Panc1 (cell line): ENCODE measurements around the gene FAM81B.

Experiments used
- POLR2AphosphoS5 ChIP-seq: IDR thresholded peaks from 2 replicates; pipeline ENCODE4 v1.6.1; 2012; ENCODE audit warnings: mild to moderate bottlenecking, low read depth, low read length, moderate library complexity
- TCF7L2 ChIP-seq: IDR thresholded peaks from 2 replicates; pipeline ENCODE4 v1.6.1; 2011; ENCODE audit warnings: mild to moderate bottlenecking, low read depth, low read length, inconsistent platforms
- TF ChIP-seq, protein P1 (sequence below): fragments of 450-650 bp; IDR thresholded peaks from 2 replicates; pipeline ENCODE4 v1.5.1; 2017; ENCODE audit warnings: mild to moderate bottlenecking
- TF ChIP-seq, protein P2 (sequence below), 2 experiments: IDR thresholded peaks; 2 replicates each; pipeline ENCODE4 v1.6.1; 2011 to 2012; ENCODE audit warnings: low read depth in 2 of 2, control low read depth in 1 of 2, low read length in 1 of 2, mild to moderate bottlenecking in 1 of 2, moderate library complexity in 1 of 2; ENCODE audit not compliant: insufficient read depth in 1 of 2

DNA sequence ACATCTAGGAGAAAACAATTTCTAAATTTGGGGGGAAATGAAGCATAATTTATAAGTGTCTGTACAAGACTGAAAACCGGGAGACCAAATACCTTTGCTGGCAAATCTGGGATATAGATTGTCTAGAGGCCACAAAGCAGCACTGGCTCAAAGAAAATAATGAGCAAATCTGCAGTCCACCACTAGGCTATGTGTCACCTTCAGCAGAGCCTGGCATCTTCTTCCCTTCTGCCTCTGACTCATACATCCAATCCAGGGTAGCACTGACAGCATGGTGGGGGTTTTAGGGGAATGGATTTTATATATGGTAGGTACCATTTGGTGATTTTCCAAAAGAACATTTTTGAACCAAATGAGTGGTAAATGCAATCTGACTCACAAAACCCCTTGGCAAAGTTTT lies 12.8 kb downstream of the FAM81B start:
- TF ChIP-seq, protein P1, sequence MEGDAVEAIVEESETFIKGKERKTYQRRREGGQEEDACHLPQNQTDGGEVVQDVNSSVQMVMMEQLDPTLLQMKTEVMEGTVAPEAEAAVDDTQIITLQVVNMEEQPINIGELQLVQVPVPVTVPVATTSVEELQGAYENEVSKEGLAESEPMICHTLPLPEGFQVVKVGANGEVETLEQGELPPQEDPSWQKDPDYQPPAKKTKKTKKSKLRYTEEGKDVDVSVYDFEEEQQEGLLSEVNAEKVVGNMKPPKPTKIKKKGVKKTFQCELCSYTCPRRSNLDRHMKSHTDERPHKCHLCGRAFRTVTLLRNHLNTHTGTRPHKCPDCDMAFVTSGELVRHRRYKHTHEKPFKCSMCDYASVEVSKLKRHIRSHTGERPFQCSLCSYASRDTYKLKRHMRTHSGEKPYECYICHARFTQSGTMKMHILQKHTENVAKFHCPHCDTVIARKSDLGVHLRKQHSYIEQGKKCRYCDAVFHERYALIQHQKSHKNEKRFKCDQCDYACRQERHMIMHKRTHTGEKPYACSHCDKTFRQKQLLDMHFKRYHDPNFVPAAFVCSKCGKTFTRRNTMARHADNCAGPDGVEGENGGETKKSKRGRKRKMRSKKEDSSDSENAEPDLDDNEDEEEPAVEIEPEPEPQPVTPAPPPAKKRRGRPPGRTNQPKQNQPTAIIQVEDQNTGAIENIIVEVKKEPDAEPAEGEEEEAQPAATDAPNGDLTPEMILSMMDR = no peak
- TF ChIP-seq POLR2AphosphoS5 (no peak), TCF7L2 (no peak)
- TF ChIP-seq, protein P2, sequence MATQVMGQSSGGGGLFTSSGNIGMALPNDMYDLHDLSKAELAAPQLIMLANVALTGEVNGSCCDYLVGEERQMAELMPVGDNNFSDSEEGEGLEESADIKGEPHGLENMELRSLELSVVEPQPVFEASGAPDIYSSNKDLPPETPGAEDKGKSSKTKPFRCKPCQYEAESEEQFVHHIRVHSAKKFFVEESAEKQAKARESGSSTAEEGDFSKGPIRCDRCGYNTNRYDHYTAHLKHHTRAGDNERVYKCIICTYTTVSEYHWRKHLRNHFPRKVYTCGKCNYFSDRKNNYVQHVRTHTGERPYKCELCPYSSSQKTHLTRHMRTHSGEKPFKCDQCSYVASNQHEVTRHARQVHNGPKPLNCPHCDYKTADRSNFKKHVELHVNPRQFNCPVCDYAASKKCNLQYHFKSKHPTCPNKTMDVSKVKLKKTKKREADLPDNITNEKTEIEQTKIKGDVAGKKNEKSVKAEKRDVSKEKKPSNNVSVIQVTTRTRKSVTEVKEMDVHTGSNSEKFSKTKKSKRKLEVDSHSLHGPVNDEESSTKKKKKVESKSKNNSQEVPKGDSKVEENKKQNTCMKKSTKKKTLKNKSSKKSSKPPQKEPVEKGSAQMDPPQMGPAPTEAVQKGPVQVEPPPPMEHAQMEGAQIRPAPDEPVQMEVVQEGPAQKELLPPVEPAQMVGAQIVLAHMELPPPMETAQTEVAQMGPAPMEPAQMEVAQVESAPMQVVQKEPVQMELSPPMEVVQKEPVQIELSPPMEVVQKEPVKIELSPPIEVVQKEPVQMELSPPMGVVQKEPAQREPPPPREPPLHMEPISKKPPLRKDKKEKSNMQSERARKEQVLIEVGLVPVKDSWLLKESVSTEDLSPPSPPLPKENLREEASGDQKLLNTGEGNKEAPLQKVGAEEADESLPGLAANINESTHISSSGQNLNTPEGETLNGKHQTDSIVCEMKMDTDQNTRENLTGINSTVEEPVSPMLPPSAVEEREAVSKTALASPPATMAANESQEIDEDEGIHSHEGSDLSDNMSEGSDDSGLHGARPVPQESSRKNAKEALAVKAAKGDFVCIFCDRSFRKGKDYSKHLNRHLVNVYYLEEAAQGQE (IDR thresholded peaks at IDR 0.05; ENCODE audit: insufficient read depth in 1 of 2, low read depth in 2 of 2, low read length in 1 of 2) = no peak
